HEK293 (cell line): ENCODE results near the gene USP36.

Source experiments
- CTCF ChIA-PET: fragments of 350-600 bp; formaldehyde crosslinking; extraction: SDS; loops from one replicate; lab custom pipeline; 2021; ENCODE audit warnings: antibody characterized with exemption; lab: Yijun Ruan, JAX
- POLR2A ChIA-PET: fragments of 300-600 bp; formaldehyde crosslinking; extraction: SDS; loops from one replicate; lab custom pipeline; 2020; ENCODE audit warnings: antibody characterized with exemption, inconsistent platforms; lab: Yijun Ruan, JAX
- H3K27ac ChIP-seq: fragments of 200-500 bp; sonication (Bioruptor generic); 2 replicates; pipeline ENCODE4 v1.5.1; 2014; ENCODE audit warnings: low read depth, low read length, control low read depth, inconsistent platforms; ENCODE audit errors: extremely low read depth
- H3K36me3 ChIP-seq, 2 experiments: fragments of 200-500 bp in 1 of 2; sonication (Bioruptor generic) in 1 of 2; 1 replicate in 1 of 2; 2 replicates in 1 of 2; pipeline ENCODE4 v1.5.1; 2014 to 2017; ENCODE audit warnings: inconsistent platforms in 2 of 2, low read length in 2 of 2; ENCODE audit not compliant: control insufficient read depth in 2 of 2, insufficient read depth in 1 of 2
- H3K4me1 ChIP-seq: fragments of 200-500 bp; sonication (Bioruptor generic); 2 replicates; pipeline ENCODE4 v1.5.1; 2014; ENCODE audit warnings: mild to moderate bottlenecking, low read length, inconsistent platforms; ENCODE audit not compliant: control insufficient read depth, insufficient read depth
- H3K4me3 ChIP-seq: 2 replicates; pipeline ENCODE4 v1.5.1; 2011; ENCODE audit warnings: low read depth, mild to moderate bottlenecking, control low read depth, low read length, moderate library complexity
- H3K9me3 ChIP-seq: fragments of 200-500 bp; sonication (Bioruptor generic); 2 replicates; pipeline ENCODE4 v1.5.1; 2014; ENCODE audit warnings: low read depth, low read length, inconsistent platforms; ENCODE audit not compliant: control insufficient read depth, insufficient read depth
- BCL11A ChIP-seq: fragments of 450-650 bp; formaldehyde crosslinking; IDR thresholded peaks from 2 replicates; pipeline ENCODE4 v1.5.1; 2016; ENCODE audit warnings: low read depth, missing biosample characterization, missing genetic modification characterization
- HOXA7 ChIP-seq: sonication (generic); formaldehyde crosslinking; IDR thresholded peaks from 2 replicates; pipeline ENCODE4 v1.8.1; 2022; ENCODE audit warnings: missing genetic modification reagents, borderline replicate concordance
- KLF16 ChIP-seq: fragments of 450-650 bp; formaldehyde crosslinking; IDR thresholded peaks from 2 replicates; pipeline ENCODE4 v1.5.1; 2017; ENCODE audit warnings: missing biosample characterization, missing genetic modification characterization
- SCRT1 ChIP-seq: fragments of 450-650 bp; formaldehyde crosslinking; IDR thresholded peaks from 2 replicates; pipeline ENCODE4 v1.5.1; 2016; ENCODE audit warnings: missing biosample characterization, missing genetic modification characterization, borderline replicate concordance
- SETDB1 ChIP-seq: IDR thresholded peaks from one replicate; pipeline ENCODE4 v1.6.1; 2017; ENCODE audit warnings: mild to moderate bottlenecking, low read length, moderate library complexity, mixed read lengths; ENCODE audit not compliant: insufficient read length
- SP7 ChIP-seq: fragments of 450-650 bp; formaldehyde crosslinking; IDR thresholded peaks from 2 replicates; pipeline ENCODE4 v1.5.1; 2016; ENCODE audit warnings: missing biosample characterization, missing genetic modification characterization
- ZBTB17 ChIP-seq: fragments of 450-650 bp; formaldehyde crosslinking; IDR thresholded peaks from 2 replicates; pipeline ENCODE4 v1.5.1; 2016; ENCODE audit warnings: missing biosample characterization, missing genetic modification characterization
- ZBTB8A ChIP-seq: fragments of 450-650 bp; formaldehyde crosslinking; IDR thresholded peaks from 2 replicates; pipeline ENCODE4 v1.5.1; 2016; ENCODE audit warnings: missing biosample characterization, missing genetic modification characterization
- ZFP69B ChIP-seq: fragments of 450-650 bp; formaldehyde crosslinking; IDR thresholded peaks from 2 replicates; pipeline ENCODE4 v1.5.1; 2016; ENCODE audit warnings: missing biosample characterization, missing genetic modification characterization
- ZNF146 ChIP-seq: fragments of 450-650 bp; formaldehyde crosslinking; IDR thresholded peaks from 2 replicates; pipeline ENCODE4 v1.5.1; 2016; ENCODE audit warnings: missing biosample characterization, missing genetic modification characterization
- ZNF184 ChIP-seq: fragments of 450-650 bp; IDR thresholded peaks from 2 replicates; pipeline ENCODE4 v1.5.1; 2018; ENCODE audit warnings: missing biosample characterization, mild to moderate bottlenecking, missing genetic modification characterization
- ZNF19 ChIP-seq: fragments of 450-650 bp; formaldehyde crosslinking; IDR thresholded peaks from 2 replicates; pipeline ENCODE4; 2016; ENCODE audit warnings: missing biosample characterization, missing genetic modification characterization, low read depth
- ZNF24 ChIP-seq: fragments of 450-650 bp; formaldehyde crosslinking; IDR thresholded peaks from 2 replicates; pipeline ENCODE4 v1.5.1; 2016; ENCODE audit warnings: missing biosample characterization, missing genetic modification characterization
- ZNF324 ChIP-seq: fragments of 450-650 bp; formaldehyde crosslinking; IDR thresholded peaks from 2 replicates; pipeline ENCODE4 v1.5.1; 2016; ENCODE audit warnings: missing biosample characterization, missing genetic modification characterization
- ZNF394 ChIP-seq: fragments of 450-650 bp; formaldehyde crosslinking; IDR thresholded peaks from 2 replicates; pipeline ENCODE4 v1.5.1; 2016; ENCODE audit warnings: missing biosample characterization, missing genetic modification characterization, mild to moderate bottlenecking, moderate library complexity, borderline replicate concordance
- ZNF404 ChIP-seq: fragments of 450-650 bp; formaldehyde crosslinking; IDR thresholded peaks from 2 replicates; pipeline ENCODE4 v1.5.1; 2017; ENCODE audit warnings: missing biosample characterization, missing genetic modification characterization
- ZNF549 ChIP-seq: fragments of 450-650 bp; IDR thresholded peaks from 2 replicates; pipeline ENCODE4 v1.5.1; 2018; ENCODE audit warnings: missing biosample characterization, missing genetic modification characterization, mild to moderate bottlenecking, inconsistent platforms, moderate library complexity
- ZNF585B ChIP-seq: fragments of 450-650 bp; formaldehyde crosslinking; IDR thresholded peaks from 2 replicates; pipeline ENCODE4 v1.5.1; 2016; ENCODE audit warnings: missing biosample characterization, missing genetic modification characterization
- ZNF610 ChIP-seq: fragments of 450-650 bp; formaldehyde crosslinking; IDR thresholded peaks from 2 replicates; pipeline ENCODE4 v1.5.1; 2016; ENCODE audit warnings: missing biosample characterization, missing genetic modification characterization, borderline replicate concordance
- ZNF624 ChIP-seq: fragments of 450-650 bp; formaldehyde crosslinking; IDR thresholded peaks from 2 replicates; pipeline ENCODE4 v1.5.1; 2017; ENCODE audit warnings: missing biosample characterization, missing genetic modification characterization
- ZNF626 ChIP-seq: fragments of 450-650 bp; sonication (Bioruptor Pico); formaldehyde crosslinking; IDR thresholded peaks from 2 replicates; pipeline ENCODE4 v1.5.1; 2018; ENCODE audit warnings: missing biosample characterization, missing genetic modification characterization, inconsistent platforms
- ZNF664 ChIP-seq: fragments of 450-650 bp; formaldehyde crosslinking; IDR thresholded peaks from 2 replicates; pipeline ENCODE4 v1.5.1; 2016; ENCODE audit warnings: missing biosample characterization, missing genetic modification characterization
- ZNF791 ChIP-seq: fragments of 450-650 bp; formaldehyde crosslinking; IDR thresholded peaks from 2 replicates; pipeline ENCODE4 v1.5.1; 2016; ENCODE audit warnings: missing biosample characterization, missing genetic modification characterization
- TF ChIP-seq, protein P1 (sequence below): fragments of 450-650 bp; formaldehyde crosslinking; IDR thresholded peaks from 2 replicates; pipeline ENCODE4 v1.5.1; 2017; ENCODE audit warnings: missing biosample characterization, mild to moderate bottlenecking, missing genetic modification characterization, moderate library complexity
- TF ChIP-seq, protein P2 (sequence below): fragments of 450-650 bp; formaldehyde crosslinking; IDR thresholded peaks from 2 replicates; pipeline ENCODE4 v1.5.1; 2016; ENCODE audit warnings: missing biosample characterization, missing genetic modification characterization
- TF ChIP-seq, protein P3 (sequence below): fragments of 450-650 bp; formaldehyde crosslinking; IDR thresholded peaks from 2 replicates; pipeline ENCODE4 v1.5.1; 2016; ENCODE audit warnings: missing biosample characterization, missing genetic modification characterization
- TF ChIP-seq, protein P4 (sequence below): fragments of 450-650 bp; formaldehyde crosslinking; IDR thresholded peaks from 2 replicates; pipeline ENCODE4 v1.5.1; 2016; ENCODE audit warnings: missing biosample characterization, missing genetic modification characterization
- TF ChIP-seq, protein P5 (sequence below): fragments of 450-650 bp; formaldehyde crosslinking; IDR thresholded peaks from 2 replicates; pipeline ENCODE4 v1.5.1; 2016; ENCODE audit warnings: missing biosample characterization, missing genetic modification characterization

The USP36 gene

DNA sequence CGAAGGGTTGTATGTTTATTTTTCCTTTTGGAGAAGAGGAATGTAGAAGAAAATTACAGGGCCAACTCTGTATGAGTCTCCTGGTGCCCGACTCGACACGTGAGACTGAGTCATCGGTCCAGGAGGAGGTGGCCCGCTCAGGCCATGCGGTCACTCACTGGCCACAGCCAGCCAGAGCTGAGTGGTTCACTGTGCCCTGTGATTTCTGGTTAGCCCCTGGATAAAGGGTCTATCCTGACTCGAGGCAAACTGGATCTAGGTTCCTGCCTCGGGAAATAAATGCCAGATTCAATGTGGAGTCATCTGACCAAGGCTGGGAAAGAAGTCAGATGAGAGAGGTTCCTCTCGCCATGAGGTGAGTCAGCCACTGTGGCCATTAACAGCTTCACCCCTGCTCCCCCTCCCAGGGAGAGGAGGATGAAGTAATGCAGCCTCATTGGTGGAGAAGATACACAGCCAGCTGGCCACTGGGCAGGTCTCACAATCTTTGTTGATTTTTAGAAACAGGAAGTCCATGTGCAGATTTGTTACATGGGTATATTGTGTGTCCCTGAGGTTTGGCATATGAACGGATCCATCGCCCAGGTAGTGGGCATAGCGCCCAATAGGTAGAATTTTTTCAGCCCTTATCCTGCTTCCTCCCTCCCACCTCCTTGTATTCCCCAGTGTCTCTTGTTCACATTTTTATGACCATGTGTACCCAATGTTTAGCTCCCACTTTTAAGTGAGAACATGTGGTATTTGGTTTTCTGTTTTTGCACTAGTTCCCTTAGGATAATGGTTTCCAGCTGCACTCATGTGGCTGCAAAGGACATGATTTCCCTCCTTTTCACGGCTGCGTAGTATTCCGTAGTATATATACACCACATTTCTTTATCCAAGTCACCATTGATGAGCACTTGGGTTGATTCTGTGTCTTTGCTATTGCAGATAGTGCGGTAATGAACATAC is 21.7 kb upstream of the USP36 start (continued):
- TF ChIP-seq, protein P1, sequence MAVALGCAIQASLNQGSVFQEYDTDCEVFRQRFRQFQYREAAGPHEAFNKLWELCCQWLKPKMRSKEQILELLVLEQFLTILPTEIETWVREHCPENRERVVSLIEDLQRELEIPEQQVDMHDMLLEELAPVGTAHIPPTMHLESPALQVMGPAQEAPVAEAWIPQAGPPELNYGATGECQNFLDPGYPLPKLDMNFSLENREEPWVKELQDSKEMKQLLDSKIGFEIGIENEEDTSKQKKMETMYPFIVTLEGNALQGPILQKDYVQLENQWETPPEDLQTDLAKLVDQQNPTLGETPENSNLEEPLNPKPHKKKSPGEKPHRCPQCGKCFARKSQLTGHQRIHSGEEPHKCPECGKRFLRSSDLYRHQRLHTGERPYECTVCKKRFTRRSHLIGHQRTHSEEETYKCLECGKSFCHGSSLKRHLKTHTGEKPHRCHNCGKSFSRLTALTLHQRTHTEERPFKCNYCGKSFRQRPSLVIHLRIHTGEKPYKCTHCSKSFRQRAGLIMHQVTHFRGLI (tag by site-specific recombination), result peak; percentile 19; the same call in 1 of the 2 replicates
- 0 out of 2 replicates have a peak, but pooled peaks have one; percentile 19 for TF ChIP-seq ZNF664 (tag by site-specific recombination)
- TF ChIP-seq, protein P2, sequence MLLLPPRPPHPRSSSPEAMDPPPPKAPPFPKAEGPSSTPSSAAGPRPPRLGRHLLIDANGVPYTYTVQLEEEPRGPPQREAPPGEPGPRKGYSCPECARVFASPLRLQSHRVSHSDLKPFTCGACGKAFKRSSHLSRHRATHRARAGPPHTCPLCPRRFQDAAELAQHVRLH (tag by site-specific recombination), result peak; percentile 69; the same call in 1 of the 2 replicates
- TF ChIP-seq, protein P3, sequence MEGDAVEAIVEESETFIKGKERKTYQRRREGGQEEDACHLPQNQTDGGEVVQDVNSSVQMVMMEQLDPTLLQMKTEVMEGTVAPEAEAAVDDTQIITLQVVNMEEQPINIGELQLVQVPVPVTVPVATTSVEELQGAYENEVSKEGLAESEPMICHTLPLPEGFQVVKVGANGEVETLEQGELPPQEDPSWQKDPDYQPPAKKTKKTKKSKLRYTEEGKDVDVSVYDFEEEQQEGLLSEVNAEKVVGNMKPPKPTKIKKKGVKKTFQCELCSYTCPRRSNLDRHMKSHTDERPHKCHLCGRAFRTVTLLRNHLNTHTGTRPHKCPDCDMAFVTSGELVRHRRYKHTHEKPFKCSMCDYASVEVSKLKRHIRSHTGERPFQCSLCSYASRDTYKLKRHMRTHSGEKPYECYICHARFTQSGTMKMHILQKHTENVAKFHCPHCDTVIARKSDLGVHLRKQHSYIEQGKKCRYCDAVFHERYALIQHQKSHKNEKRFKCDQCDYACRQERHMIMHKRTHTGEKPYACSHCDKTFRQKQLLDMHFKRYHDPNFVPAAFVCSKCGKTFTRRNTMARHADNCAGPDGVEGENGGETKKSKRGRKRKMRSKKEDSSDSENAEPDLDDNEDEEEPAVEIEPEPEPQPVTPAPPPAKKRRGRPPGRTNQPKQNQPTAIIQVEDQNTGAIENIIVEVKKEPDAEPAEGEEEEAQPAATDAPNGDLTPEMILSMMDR (tag by site-specific recombination), result no peak
- peak; percentile 46; the same call in 1 of the 2 replicates for TF ChIP-seq ZNF394 (tag by site-specific recombination)
- no peak for TF ChIP-seq ZNF585B (tag by site-specific recombination)
- 0 out of 2 replicates have a peak, but pooled peaks have one; percentile 26 for TF ChIP-seq ZFP69B (tag by site-specific recombination)
- TF ChIP-seq ZNF324 (tag by site-specific recombination), result no peak
- 0 out of 2 replicates have a peak, but pooled peaks have one; percentile 24 for TF ChIP-seq ZNF24
- 0 out of 2 replicates have a peak, but pooled peaks have one; percentile 32 for TF ChIP-seq ZBTB17
- TF ChIP-seq SP7 (tag by site-specific recombination), result peak; percentile 82
- TF ChIP-seq, protein P4, sequence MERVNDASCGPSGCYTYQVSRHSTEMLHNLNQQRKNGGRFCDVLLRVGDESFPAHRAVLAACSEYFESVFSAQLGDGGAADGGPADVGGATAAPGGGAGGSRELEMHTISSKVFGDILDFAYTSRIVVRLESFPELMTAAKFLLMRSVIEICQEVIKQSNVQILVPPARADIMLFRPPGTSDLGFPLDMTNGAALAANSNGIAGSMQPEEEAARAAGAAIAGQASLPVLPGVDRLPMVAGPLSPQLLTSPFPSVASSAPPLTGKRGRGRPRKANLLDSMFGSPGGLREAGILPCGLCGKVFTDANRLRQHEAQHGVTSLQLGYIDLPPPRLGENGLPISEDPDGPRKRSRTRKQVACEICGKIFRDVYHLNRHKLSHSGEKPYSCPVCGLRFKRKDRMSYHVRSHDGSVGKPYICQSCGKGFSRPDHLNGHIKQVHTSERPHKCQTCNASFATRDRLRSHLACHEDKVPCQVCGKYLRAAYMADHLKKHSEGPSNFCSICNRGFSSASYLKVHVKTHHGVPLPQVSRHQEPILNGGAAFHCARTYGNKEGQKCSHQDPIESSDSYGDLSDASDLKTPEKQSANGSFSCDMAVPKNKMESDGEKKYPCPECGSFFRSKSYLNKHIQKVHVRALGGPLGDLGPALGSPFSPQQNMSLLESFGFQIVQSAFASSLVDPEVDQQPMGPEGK (tag by site-specific recombination), result peak; percentile 58
- no peak for TF ChIP-seq ZNF626

DNA sequence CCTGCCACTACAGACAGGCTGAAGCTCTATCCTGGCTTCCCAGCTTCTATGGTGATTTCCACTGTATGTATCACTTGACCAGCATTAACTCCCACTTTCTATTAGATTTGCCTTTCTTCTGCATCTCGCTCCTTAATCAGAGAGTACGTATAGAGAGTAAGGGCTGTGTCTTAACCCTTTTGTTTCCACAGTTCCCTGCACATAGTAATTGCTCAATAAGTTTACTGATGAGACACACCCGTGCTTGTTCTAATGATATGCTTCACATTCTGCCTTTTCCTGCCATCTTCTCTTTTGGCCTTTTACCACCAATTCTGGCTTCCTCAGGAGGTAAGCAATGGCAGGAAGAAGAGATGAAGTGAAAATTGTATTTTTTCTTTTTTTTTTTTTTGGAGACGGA is 20.6 kb upstream of the USP36 start:
- POLR2A ChIA-PET, result interaction anchor here (1.1 kb wide), 1 partner anchor 27 kb away, joined by 7 read pairs; no protein-coding TSS in a partner anchor
- Histone ChIP-seq H3K36me3 (peaks cover 0 to 3% of the 10 kb centered on the region in 2 experiments; a peak in 1 of 3 replicates), H3K4me3 (no peak overlapping the region), H3K4me1 (peaks cover 2% of the 10 kb centered on the region; the same call in 1 of the 2 replicates), H3K9me3 (no peaks in the 10 kb centered on the region), H3K27ac (no peak overlapping the region)
- CTCF ChIA-PET, result interaction anchor here (0.6 to 1.5 kb wide), 4 partner anchors 11 to 110 kb away, joined by 3 to 6 read pairs (median 6); no protein-coding TSS in a partner anchor
- TF ChIP-seq ZNF624 (tag by site-specific recombination), result no peak
- no peak for TF ChIP-seq ZNF610 (tag by site-specific recombination)
- TF ChIP-seq KLF16 (tag by site-specific recombination), result no peak
- peak; percentile 92 for TF ChIP-seq ZNF664 (tag by site-specific recombination)
- TF ChIP-seq, protein P5, sequence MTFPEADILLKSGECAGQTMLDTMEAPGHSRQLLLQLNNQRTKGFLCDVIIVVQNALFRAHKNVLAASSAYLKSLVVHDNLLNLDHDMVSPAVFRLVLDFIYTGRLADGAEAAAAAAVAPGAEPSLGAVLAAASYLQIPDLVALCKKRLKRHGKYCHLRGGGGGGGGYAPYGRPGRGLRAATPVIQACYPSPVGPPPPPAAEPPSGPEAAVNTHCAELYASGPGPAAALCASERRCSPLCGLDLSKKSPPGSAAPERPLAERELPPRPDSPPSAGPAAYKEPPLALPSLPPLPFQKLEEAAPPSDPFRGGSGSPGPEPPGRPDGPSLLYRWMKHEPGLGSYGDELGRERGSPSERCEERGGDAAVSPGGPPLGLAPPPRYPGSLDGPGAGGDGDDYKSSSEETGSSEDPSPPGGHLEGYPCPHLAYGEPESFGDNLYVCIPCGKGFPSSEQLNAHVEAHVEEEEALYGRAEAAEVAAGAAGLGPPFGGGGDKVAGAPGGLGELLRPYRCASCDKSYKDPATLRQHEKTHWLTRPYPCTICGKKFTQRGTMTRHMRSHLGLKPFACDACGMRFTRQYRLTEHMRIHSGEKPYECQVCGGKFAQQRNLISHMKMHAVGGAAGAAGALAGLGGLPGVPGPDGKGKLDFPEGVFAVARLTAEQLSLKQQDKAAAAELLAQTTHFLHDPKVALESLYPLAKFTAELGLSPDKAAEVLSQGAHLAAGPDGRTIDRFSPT (tag by site-specific recombination), result no peak
- no peak for TF ChIP-seq SETDB1
- TF ChIP-seq ZNF585B (tag by site-specific recombination), result no peak
- no peak for TF ChIP-seq ZNF146 (tag by site-specific recombination)
- TF ChIP-seq BCL11A (tag by site-specific recombination), result no peak
- TF ChIP-seq HOXA7 (CRISPR knock-in tag), result no peak
- TF ChIP-seq SCRT1 (tag by site-specific recombination), result no peak
- no peak for TF ChIP-seq ZNF19
- TF ChIP-seq ZNF404 (tag by site-specific recombination), result no peak
- TF ChIP-seq ZNF184 (tag by site-specific recombination), result no peak
- no peak for TF ChIP-seq ZNF549 (tag by site-specific recombination)
- TF ChIP-seq ZBTB8A (tag by site-specific recombination), result no peak
- TF ChIP-seq ZNF791 (tag by site-specific recombination), result no peak
